Pancreas (tissue), 10 donors: Measurements from ENCODE around the gene CCNT2. TPM values are rescaled to one million over a fixed set of nuclear protein-coding genes. Genes with fewer than 3 reads are reported as not detected.

Source experiments
- ATAC-seq, 4 donors: fragments of 200-7000 bp; cut with Tn5 transposase; one replicate each; pipeline versions ENCODE4 v1.8.0 to v1.9.1; 2020; ENCODE audit warnings: mild to moderate bottlenecking in 4 of 4, moderate library complexity in 4 of 4
- DNase-seq, 6 donors: peaks; one replicate each; pipeline ENCODE4 v3.0.0-alpha.2; 2020
- FAIRE-seq: peaks from 2 replicates; lab custom pipeline; 2012; peaks lifted over from hg19 to GRCh38; lab: Jason Lieb, UNC
- H3K27ac ChIP-seq, 4 donors: fragments of 200-600 bp; sonication (generic); 1 replicate in 3 of 4; 2 replicates in 1 of 4; pipeline versions ENCODE4 v1.5.0 to v1.8.0; 2020
- H3K27me3 ChIP-seq, 4 donors: fragments of 200-600 bp; one replicate each; pipeline ENCODE4 v1.8.0; 2021
- H3K36me3 ChIP-seq, 3 donors: fragments of 200-600 bp; sonication (generic) in 1 of 3; one replicate each; pipeline versions ENCODE4 v1.5.0 to v1.8.0; 2020 to 2021
- H3K4me1 ChIP-seq, 3 donors: fragments of 200-600 bp; one replicate each; pipeline ENCODE4 v1.8.0; 2021
- H3K4me3 ChIP-seq, 4 donors: fragments of 200-600 bp; sonication (generic) in 2 of 4; one replicate each; pipeline versions ENCODE4 v1.5.0 to v1.8.0; 2020 to 2021
- H3K9me3 ChIP-seq, 4 donors: fragments of 200-600 bp; one replicate each; pipeline ENCODE4 v1.8.0; 2021
- CTCF ChIP-seq, 4 donors: fragments of 200-600 bp; sonication (generic) in 3 of 4; IDR thresholded peaks; one replicate each; pipeline versions ENCODE4 v1.5.0 to v1.8.0; 2021; ENCODE audit warnings: antibody characterized with exemption in 4 of 4
- WGBS, 2 donors: extraction: QIAGEN DNeasy Blood & Tissue Kit; methylation state at CpG; one replicate each; pipeline ENCODE4 v1.1.7; 2013; 5-methylcytosine and 5-hydroxymethylcytosine counted together
- intact Hi-C, 3 donors: fragments of 100-400 bp; cut with DNase I; formaldehyde crosslinking; loops; one replicate each; pipeline versions ENCODE4 v1.11.1 to v1.14.2; 2022
- polyA plus RNA-seq, 2 donors: library from polyadenylated mRNA; stranded (reverse); fragments of 200-250 nt; gene quantifications; one replicate each; pipeline ENCODE4 v1.2.3, GENCODE V29; 2013
- total RNA-seq, 6 donors: library from RNA; stranded (reverse); fragmentation: NEBNext Ultra II Directional in 4 of 6; extraction: Animal tissue kit (Norgen Biotek cat#: 25700) in 4 of 6; gene quantifications; one replicate each; pipeline versions ENCODE4 v1.2.1 to v1.2.4, GENCODE V29; 2021 to 2023
- donor health status: healthy with polysubstance abuse.
- donor health status: DM: no; HTN: no; CAD: no; lungs with moderate emphysema.
- donor health status: DM: no; HTN: no; CAD: no.
- donor health status: control.
- donor health status: control.
- donor health status: Bipolar disorder and iron deficiency.
- donor health status: DM: yes; HTN: yes; CAD: no.
- donor health status: DM: no; HTN: no; CAD: no.
- donor health status: DM: no; HTN: no; CAD: no.
- donor health status: DM: yes; HTN: yes; CAD: no.

The CCNT2 gene
- total and polyA plus RNA-seq, 8 donors, result 10.9 to 32.6 (median 20.8) TPM

- peak in 1 of 4 donors; percentile 0 for ATAC-seq
- Histone ChIP-seq H3K4me3 (peak overlapping the region; percentile 27 to 88 (median 46)), H3K27ac (peak overlapping the region; percentile 95 to 99 (median 96)), H3K36me3 (no peaks in the 10 kb centered on the region), H3K27me3 (no peaks in the 10 kb centered on the region), H3K4me1 (peaks cover 12 to 27% (median 16%) of the 10 kb centered on the region in 3 donors), H3K9me3 (no peaks in the 10 kb centered on the region)
- DNase-seq, result peak in 5 of 6 donors; percentile 21 to 55 (median 38)
- TF ChIP-seq CTCF (IDR thresholded peaks at IDR 0.05), result no peak
- WGBS, 2 donors, result 8% methylated on average over 16 of the region's 16 CpGs
- intact Hi-C loops, result no loop called here
- no peak for FAIRE-seq
Observed at GRCh38 chr2:134917360-134917865, 1.2 kb upstream of the CCNT2 start.

DNA sequence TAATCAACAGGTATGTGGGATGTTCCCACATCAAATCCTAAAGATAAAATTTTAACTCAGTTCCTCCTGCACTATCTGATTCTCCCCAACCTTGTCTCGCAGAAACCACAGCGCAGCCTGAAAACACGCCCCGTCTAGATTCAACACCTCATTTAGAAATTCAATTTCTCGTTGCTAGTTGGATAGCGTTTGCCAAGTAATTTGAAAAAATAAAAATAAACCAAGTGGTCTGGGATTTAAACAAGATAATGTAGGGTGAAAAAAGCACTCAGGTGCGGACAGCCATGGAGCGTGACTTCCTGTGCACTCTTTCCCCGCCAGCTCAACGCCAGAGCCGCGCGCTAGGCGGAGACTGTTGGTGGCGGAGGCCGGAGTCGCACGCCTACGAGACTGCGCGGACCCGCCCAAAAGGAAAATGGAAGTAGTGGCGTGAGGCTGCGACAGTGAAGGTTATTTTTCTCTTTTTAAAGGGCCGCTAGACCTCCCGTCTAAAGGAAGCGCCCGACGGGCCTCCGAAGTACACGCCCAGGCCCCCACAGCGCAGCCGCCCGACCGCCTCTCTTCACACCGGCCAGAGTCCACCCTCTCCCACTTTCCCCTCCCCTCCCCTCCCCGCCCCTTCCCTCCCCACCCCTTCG, 615 bp upstream of the CCNT2 start:
- Histone ChIP-seq H3K36me3 (no peaks in the 10 kb centered on the region), H3K4me3 (peak overlapping the region; percentile 27 to 88 (median 46)), H3K9me3 (no peaks in the 10 kb centered on the region), H3K27me3 (no peaks in the 10 kb centered on the region), H3K27ac (peak overlapping the region; percentile 95 to 99 (median 96)), H3K4me1 (peaks cover 17 to 33% (median 20%) of the 10 kb centered on the region in 3 donors)
- DNase-seq, result peak in 1 of 6 donors; percentile 88
- FAIRE-seq, result peak; percentile 91
- peak in 2 of 4 donors; percentile 9 to 20 for TF ChIP-seq CTCF (IDR thresholded peaks at IDR 0.05)
- ATAC-seq, result peak; percentile 79 to 88 (median 81)
- intact Hi-C loops, result no loop called here
- 0 to 1% methylated on average over 36 to 38 of the region's 38 CpGs for WGBS, 2 donors

DNA sequence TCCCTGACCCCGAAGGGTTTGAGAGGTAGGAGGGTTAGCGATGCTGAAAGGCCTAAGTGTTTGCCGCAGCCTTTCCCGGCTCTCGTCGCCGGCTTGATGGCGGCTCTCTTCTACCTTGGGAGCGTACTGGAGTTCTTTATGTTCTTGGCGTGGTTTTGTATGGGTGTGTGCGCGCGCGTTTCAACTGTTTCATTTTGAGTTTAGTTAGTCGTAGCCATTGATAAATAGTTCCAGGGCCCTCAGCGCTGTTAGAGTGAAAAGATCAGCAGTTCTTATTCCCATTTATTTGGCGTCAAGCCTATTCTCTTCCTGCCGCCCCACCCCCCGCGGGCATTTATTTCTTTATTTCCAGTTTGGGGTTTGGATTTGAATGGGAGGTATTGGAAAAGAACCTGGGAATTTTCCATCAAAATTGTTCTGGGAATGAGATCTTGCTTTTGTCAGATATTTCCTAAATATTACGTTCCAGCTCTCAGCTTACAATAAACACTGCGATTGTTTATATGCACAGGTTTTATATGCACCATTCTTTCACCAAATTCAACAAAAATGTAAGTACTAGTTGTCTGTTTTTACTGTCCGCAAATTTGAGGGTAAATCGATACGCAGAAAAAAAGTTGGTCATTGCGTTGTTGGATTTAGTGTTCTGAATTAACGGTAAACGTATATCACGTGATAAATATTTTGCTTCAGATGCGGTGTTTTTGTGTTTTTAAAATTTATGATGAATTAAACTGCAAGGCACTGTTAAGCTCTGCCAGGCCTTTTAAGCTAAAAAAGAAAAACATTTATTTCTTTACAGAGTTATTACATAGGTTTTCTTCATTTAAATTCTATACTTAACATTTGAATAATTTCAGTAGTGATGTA, 954 bp downstream of the CCNT2 start:
- H3K4me1 ChIP-seq, result peaks cover 17 to 35% (median 31%) of the 10 kb centered on the region in 3 donors
- 0 to 1% methylated on average over 30 of the region's 30 CpGs for WGBS, 2 donors
- DNase-seq (peak in 1 of 6 donors; percentile 32), FAIRE-seq (no peak), ATAC-seq (peak; percentile 1 to 6 (median 4))
- no peaks in the 10 kb centered on the region for H3K27me3 ChIP-seq
- peak overlapping the region; percentile 62 to 92 (median 88) for H3K4me3 ChIP-seq
- peak overlapping the region; percentile 95 to 99 (median 96) for H3K27ac ChIP-seq
- intact Hi-C loops, result no loop called here
- no peak for TF ChIP-seq CTCF (IDR thresholded peaks at IDR 0.05)
- H3K9me3 ChIP-seq, result no peaks in the 10 kb centered on the region
- peaks cover 0 to 7% (median 0%) of the 10 kb centered on the region in 3 donors for H3K36me3 ChIP-seq

DNA sequence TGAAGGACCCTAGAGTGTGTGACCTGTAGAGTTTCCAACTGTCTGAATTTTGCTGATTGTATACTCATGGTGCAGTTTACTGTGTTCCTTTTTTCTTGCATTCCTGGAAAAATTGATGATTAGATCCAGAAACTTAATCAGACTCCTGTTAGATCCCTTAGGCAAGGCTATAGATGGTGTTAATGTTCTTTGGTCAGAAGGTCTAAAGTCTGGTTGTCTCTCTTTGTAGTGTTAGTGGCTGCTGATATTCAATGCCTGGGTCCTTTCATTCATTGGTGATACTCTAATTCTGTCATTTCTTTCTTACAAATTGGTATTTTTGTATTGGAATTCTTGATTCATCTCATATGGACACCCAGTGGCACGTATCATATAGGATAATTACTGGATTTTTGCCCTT, 6.3 kb downstream of the CCNT2 start:
- H3K36me3 ChIP-seq, result peaks cover 0 to 8% (median 0%) of the 10 kb centered on the region in 3 donors
- TF ChIP-seq CTCF (IDR thresholded peaks at IDR 0.05), result no peak
- H3K4me1 ChIP-seq, result peaks cover 32 to 59% (median 57%) of the 10 kb centered on the region in 3 donors
- intact Hi-C loops, result no loop called here
- no peak for FAIRE-seq
- no peaks in the 10 kb centered on the region for H3K27me3 ChIP-seq
- H3K4me3 ChIP-seq, result no peak overlapping the region
- no peaks in the 10 kb centered on the region for H3K9me3 ChIP-seq
- WGBS, 2 donors, result 94 to 100% methylated on average over 1 of the region's 1 CpG
- no peak for DNase-seq
- H3K27ac ChIP-seq, result no peak overlapping the region
- ATAC-seq, result no peak
